Sigmoid colon (tissue), 4 donors: ENCODE data around the gene KYAT1.

Experiments
- CTCF ChIP-seq, 4 experiments: fragments of 450-650 bp in 3 of 4; fragments of 200-600 bp in 1 of 4; IDR thresholded peaks; one replicate each; pipeline ENCODE4 v1.5.1; 2016 to 2019; ENCODE audit warnings: antibody characterized with exemption in 4 of 4, mild to moderate bottlenecking in 3 of 4, moderate library complexity in 2 of 4
- EP300 ChIP-seq, 4 donors: sonication (generic); formaldehyde crosslinking; IDR thresholded peaks; one replicate each; pipeline ENCODE4 v1.6.1; 2017; ENCODE audit warnings: antibody characterized with exemption in 4 of 4
- POLR2A ChIP-seq, 2 donors: fragments of 450-650 bp; IDR thresholded peaks; one replicate each; pipeline ENCODE4 v1.6.1; 2016; ENCODE audit warnings: antibody characterized with exemption in 2 of 2, mild to moderate bottlenecking in 2 of 2, moderate library complexity in 2 of 2
- POLR2AphosphoS5 ChIP-seq, 4 donors: sonication (generic); formaldehyde crosslinking; IDR thresholded peaks; one replicate each; pipeline ENCODE4 v1.6.1; 2017; ENCODE audit warnings: antibody characterized with exemption in 4 of 4

GRCh38 chr9:128901822-128902221 is 20.1 kb upstream of the KYAT1 start:
- TF ChIP-seq POLR2AphosphoS5 (IDR thresholded peaks at IDR 0.05) (no peak), POLR2A (IDR thresholded peaks at IDR 0.05) (no peak), CTCF (IDR thresholded peaks at IDR 0.05) (no peak), EP300 (IDR thresholded peaks at IDR 0.05) (no peak)
